Measurements from ENCODE around the gene TNNI3K.

The TNNI3K gene

GRCh38 chr1:74437035-74437434, 201.8 kb downstream of the TNNI3K start:
- DNase-seq, result no peak

GRCh38 chr1:74452035-74452434, 216.8 kb downstream of the TNNI3K start:
- DNase-seq, result no peak

GRCh38 chr1:74453277-74453676, 218.1 kb downstream of the TNNI3K start:
- no peak for DNase-seq

GRCh38 chr1:74455390-74455789, 220.2 kb downstream of the TNNI3K start:
- no peak for DNase-seq

- no peak for DNase-seq
Measured at GRCh38 chr1:74457253-74457652, 222.1 kb downstream of the TNNI3K start.

- DNase-seq, result no peak
Measured at GRCh38 chr1:74463333-74463988, 228.3 kb downstream of the TNNI3K start.

- no peak for DNase-seq
Measured at GRCh38 chr1:74464037-74464436, 228.8 kb downstream of the TNNI3K start.

- no peak for DNase-seq
Measured at GRCh38 chr1:74465193-74465681, 230.1 kb downstream of the TNNI3K start.

- DNase-seq, result no peak
Measured at GRCh38 chr1:74467786-74468377, 232.7 kb downstream of the TNNI3K start.

- no peak for DNase-seq
Measured at GRCh38 chr1:74468982-74469603, 233.9 kb downstream of the TNNI3K start.

- no peak for DNase-seq
Measured at GRCh38 chr1:74470251-74470650, 235.1 kb downstream of the TNNI3K start.

- DNase-seq, result no peak
Measured at GRCh38 chr1:74470936-74471335, 235.7 kb downstream of the TNNI3K start.

- DNase-seq, result no peak
Measured at GRCh38 chr1:74471470-74471869, 236.3 kb downstream of the TNNI3K start.

GRCh38 chr1:74474585-74474984, 239.4 kb downstream of the TNNI3K start:
- DNase-seq, result no peak

GRCh38 chr1:74478979-74479378, 243.8 kb downstream of the TNNI3K start:
- no peak for DNase-seq

- DNase-seq, result no peak
Measured at GRCh38 chr1:74480068-74480467, 244.9 kb downstream of the TNNI3K start.

- no peak for DNase-seq
Measured at GRCh38 chr1:74481607-74482006, 246.4 kb downstream of the TNNI3K start.

- DNase-seq, result no peak
Measured at GRCh38 chr1:74485622-74486021, 250.4 kb downstream of the TNNI3K start.

GRCh38 chr1:74486036-74486435, 250.8 kb downstream of the TNNI3K start:
- no peak for DNase-seq

- no peak for DNase-seq
Measured at GRCh38 chr1:74496669-74497068, 261.5 kb downstream of the TNNI3K start.

- no peak for DNase-seq
Measured at GRCh38 chr1:74498901-74499300, 263.7 kb downstream of the TNNI3K start.

- DNase-seq, result peak; percentile 22
Measured at GRCh38 chr1:74502432-74502831, 267.2 kb downstream of the TNNI3K start.

- DNase-seq, result no peak
Measured at GRCh38 chr1:74502858-74503257, 267.7 kb downstream of the TNNI3K start.
